Skeletal muscle tissue (tissue), 4 donors: Measurements from ENCODE around the gene VPS18. TPM values are rescaled to one million over a fixed set of nuclear protein-coding genes. Genes with fewer than 3 reads are reported as not detected.
A peak's percentile ranks its signal among the peaks of the same experiment; 100 is the strongest.

ENCODE experiments used
- H3K27ac ChIP-seq: one replicate; pipeline ENCODE4 v1.7.0; 2013; ENCODE audit warnings: mild to moderate bottlenecking, low read depth, low read length, inconsistent platforms
- H3K27me3 ChIP-seq, 3 donors: one replicate each; pipeline ENCODE4 v1.7.0; 2013; ENCODE audit warnings: low read length in 3 of 3; ENCODE audit not compliant: control insufficient read depth in 3 of 3, insufficient read depth in 3 of 3
- H3K36me3 ChIP-seq, 3 donors: one replicate each; pipeline ENCODE4 v1.7.0; 2013; ENCODE audit warnings: low read length in 3 of 3; ENCODE audit not compliant: control insufficient read depth in 3 of 3, insufficient read depth in 3 of 3
- H3K4me1 ChIP-seq, 3 donors: one replicate each; pipeline ENCODE4 v1.7.0; 2013; ENCODE audit warnings: low read length in 3 of 3, mild to moderate bottlenecking in 3 of 3; ENCODE audit not compliant: control insufficient read depth in 3 of 3, insufficient read depth in 3 of 3
- H3K4me3 ChIP-seq, 3 donors: one replicate each; pipeline ENCODE4 v1.7.0; 2013; ENCODE audit warnings: low read length in 3 of 3
- H3K9ac ChIP-seq, 3 donors: one replicate each; pipeline ENCODE4 v1.7.0; 2013; ENCODE audit warnings: low read length in 3 of 3, mild to moderate bottlenecking in 3 of 3, moderate library complexity in 2 of 3, low read depth in 1 of 3
- H3K9me3 ChIP-seq, 3 donors: one replicate each; pipeline ENCODE4 v1.7.0; 2013; ENCODE audit warnings: low read length in 3 of 3; ENCODE audit not compliant: control insufficient read depth in 3 of 3
- total RNA-seq: library from RNA; depleted of rRNA; stranded (reverse); fragments of >200 nt; gene quantifications from one replicate; pipeline ENCODE4 v1.2.3, GENCODE V29; 2014
- donor health status: Osteomylitis.

VPS18 gene, protein sequence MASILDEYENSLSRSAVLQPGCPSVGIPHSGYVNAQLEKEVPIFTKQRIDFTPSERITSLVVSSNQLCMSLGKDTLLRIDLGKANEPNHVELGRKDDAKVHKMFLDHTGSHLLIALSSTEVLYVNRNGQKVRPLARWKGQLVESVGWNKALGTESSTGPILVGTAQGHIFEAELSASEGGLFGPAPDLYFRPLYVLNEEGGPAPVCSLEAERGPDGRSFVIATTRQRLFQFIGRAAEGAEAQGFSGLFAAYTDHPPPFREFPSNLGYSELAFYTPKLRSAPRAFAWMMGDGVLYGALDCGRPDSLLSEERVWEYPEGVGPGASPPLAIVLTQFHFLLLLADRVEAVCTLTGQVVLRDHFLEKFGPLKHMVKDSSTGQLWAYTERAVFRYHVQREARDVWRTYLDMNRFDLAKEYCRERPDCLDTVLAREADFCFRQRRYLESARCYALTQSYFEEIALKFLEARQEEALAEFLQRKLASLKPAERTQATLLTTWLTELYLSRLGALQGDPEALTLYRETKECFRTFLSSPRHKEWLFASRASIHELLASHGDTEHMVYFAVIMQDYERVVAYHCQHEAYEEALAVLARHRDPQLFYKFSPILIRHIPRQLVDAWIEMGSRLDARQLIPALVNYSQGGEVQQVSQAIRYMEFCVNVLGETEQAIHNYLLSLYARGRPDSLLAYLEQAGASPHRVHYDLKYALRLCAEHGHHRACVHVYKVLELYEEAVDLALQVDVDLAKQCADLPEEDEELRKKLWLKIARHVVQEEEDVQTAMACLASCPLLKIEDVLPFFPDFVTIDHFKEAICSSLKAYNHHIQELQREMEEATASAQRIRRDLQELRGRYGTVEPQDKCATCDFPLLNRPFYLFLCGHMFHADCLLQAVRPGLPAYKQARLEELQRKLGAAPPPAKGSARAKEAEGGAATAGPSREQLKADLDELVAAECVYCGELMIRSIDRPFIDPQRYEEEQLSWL
- total RNA-seq = 20.9 TPM

DNA sequence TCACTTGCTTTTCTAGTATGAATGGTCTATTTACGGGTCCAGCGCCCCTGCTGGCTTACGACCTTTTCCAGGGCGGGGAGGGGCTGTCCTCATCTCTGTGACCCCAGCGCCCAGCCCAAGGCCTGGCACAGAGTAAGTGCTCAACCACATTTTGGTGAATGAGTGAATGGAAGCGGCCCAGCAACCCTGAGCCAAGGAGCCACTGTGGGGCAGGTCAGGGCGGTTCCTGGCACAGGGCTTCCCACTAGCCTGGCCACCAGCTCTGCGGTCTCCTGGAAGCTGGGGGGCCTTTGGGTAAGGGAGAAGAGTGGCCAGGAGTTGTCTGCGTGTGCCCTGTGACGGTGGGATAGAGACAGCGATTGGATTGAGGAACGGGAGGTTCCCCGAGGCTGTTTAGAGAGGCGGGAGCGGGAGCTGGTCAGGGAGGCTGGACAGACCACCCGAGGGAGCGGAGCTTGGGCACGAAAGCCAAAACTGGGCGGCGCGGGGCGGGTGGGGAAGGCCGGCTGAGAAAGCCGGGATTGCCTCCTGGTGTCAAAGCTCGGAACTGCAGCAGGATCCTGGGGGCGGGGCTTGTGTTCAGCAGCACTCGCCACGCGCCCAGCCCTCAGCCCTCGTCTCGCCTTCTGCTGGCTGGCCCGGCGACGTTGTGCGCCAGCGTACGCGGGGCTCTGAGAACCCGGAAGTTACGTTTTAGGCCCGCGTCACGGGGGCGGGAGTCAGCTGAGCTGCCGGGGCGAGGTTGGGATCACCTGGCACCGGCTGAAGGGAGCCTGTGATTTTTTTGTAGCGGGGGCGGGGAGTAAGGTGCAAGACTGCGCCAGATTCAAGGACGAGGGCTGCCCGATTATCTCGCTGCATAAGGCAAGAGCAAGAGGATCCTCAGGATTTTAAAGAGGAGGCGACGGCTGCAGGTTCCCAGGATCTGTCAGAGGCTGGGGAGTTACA, at the start of gene VPS18:
VPS18 (plus strand) TSS at position 718 of the 948 bp plus-strand sequence. CDS start 319 bp downstream, outside the sequence.
- peak within 1 kb of the TSS; percentile 88 to 96 (median 94) for H3K4me3 ChIP-seq
- H3K4me1 ChIP-seq = peaks cover 15 to 25% (median 15%) of the 10 kb centered on the region in 3 donors
- peak within 1 kb of the TSS; percentile 97 for H3K27ac ChIP-seq
- H3K9me3 ChIP-seq = no peaks in the 10 kb centered on the region
- H3K27me3 ChIP-seq = no peaks in the 10 kb centered on the region
- H3K9ac ChIP-seq = peak within 1 kb of the TSS; percentile 90 to 95 (median 94)
- H3K36me3 ChIP-seq = peaks cover 12 to 14% (median 14%) of the 10 kb centered on the region in 3 donors

DNA sequence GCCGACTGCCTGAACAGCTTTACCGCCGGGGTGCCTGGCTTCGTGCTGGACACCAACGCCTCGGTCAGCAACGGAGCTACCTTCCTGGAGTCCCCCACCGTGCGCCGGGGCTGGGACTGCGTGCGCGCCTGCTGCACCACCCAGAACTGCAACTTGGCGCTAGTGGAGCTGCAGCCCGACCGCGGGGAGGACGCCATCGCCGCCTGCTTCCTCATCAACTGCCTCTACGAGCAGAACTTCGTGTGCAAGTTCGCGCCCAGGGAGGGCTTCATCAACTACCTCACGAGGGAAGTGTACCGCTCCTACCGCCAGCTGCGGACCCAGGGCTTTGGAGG, 49.6 kb upstream of the VPS18 start:
- H3K4me1 ChIP-seq = peaks cover 8 to 12% (median 10%) of the 10 kb centered on the region in 3 donors
- H3K9ac ChIP-seq = peak overlapping the region in 1 of 3 donors; percentile 40
- H3K27ac ChIP-seq = no peak overlapping the region
- H3K36me3 ChIP-seq = no peaks in the 10 kb centered on the region
- H3K9me3 ChIP-seq = no peaks in the 10 kb centered on the region
- peak overlapping the region; percentile 58 to 63 (median 59) for H3K4me3 ChIP-seq
- H3K27me3 ChIP-seq = peaks cover 30 to 37% (median 33%) of the 10 kb centered on the region in 3 donors

DNA sequence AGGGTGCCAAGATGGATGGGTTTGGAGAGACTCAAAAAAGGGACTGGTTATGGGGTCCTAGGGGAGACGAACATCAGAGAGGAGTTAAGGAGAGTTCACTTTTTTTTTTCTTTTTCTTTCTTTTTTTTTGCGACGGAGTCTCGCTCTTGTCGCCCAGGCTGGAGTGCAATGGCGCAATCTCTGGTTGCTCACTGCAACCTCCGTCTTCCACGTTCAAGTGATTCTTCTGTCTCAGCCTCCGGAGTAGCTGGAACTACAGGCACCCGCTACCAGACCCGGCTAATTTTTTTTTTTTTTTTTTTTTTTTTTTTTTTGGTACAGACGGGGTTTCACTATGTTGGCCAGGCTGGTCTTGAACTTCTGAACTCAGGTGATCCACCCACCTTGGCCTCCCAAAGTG, 49.2 kb upstream of the VPS18 start:
- Histone ChIP-seq H3K4me3 (peak overlapping the region in 2 of 3 donors; percentile 58 to 59), H3K36me3 (no peaks in the 10 kb centered on the region), H3K9ac (no peak overlapping the region), H3K27ac (no peak overlapping the region), H3K4me1 (peaks cover 8 to 12% (median 10%) of the 10 kb centered on the region in 3 donors), H3K9me3 (no peaks in the 10 kb centered on the region), H3K27me3 (peaks cover 30 to 37% (median 33%) of the 10 kb centered on the region in 3 donors)

DNA sequence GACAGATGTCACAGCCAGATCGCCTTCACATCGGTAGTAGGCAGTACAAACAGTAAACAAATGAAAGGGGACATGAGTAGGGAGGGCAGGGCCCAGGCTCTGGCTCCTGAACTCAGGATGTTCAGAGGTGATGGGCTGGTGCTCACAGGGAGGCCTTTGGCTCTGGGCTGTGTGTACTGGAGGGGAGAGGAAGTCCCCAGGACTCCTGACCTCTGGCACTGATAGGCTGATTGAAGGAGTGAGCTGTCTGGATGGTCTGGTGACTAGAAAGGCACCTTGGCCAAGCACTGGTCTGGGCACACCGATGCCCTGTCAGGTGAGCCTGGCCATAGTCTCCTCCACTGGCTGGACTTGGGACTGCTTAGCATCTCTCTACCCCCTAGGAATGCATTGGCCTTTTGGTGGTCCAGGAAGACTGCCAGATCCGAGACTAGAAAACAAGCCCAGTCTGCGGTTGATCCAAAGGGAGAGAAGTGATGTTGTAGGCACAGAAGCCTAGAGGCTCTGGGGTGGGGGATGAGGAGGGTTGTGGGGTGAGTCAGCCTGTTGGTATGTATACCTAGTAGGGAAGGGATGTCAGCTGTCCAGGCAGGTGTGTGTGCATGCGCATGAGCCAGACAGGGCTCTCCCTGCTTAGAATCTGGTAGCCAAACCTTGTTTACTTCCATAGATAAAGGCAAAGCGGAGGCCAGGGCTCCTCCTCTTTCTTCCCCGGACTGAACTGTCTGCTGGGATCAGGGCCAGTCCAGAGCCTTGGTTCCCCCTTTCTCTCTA, 48.6 kb upstream of the VPS18 start:
- no peaks in the 10 kb centered on the region for H3K9me3 ChIP-seq
- no peak overlapping the region for H3K4me3 ChIP-seq
- peaks cover 8 to 12% (median 10%) of the 10 kb centered on the region in 3 donors for H3K4me1 ChIP-seq
- H3K9ac ChIP-seq = no peak overlapping the region
- peaks cover 30 to 37% (median 33%) of the 10 kb centered on the region in 3 donors for H3K27me3 ChIP-seq
- no peaks in the 10 kb centered on the region for H3K36me3 ChIP-seq
- no peak overlapping the region for H3K27ac ChIP-seq

DNA sequence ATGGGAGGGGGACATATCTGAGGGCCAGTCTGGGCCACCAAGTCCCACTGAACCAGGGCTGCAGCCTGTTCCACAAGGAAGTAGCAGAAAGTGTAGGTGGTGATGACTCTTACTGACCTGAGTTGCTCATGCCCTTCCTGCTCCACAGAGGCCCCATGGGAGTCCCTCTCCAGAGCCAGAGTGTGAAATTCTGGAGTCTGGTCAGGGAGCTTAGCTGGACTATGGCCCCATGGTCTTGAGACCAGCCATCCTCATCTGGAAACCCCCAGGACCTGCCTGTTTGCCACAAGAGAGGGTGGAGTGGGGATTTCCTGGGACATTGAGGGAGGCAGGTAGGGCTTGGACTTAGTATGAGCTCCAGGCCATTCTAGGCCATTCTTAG, 47.4 kb upstream of the VPS18 start:
- H3K27ac ChIP-seq = no peak overlapping the region
- no peak overlapping the region for H3K9ac ChIP-seq
- peaks cover 30 to 37% (median 33%) of the 10 kb centered on the region in 3 donors for H3K27me3 ChIP-seq
- no peaks in the 10 kb centered on the region for H3K9me3 ChIP-seq
- H3K36me3 ChIP-seq = no peaks in the 10 kb centered on the region
- no peak overlapping the region for H3K4me3 ChIP-seq
- peaks cover 8 to 12% (median 10%) of the 10 kb centered on the region in 3 donors for H3K4me1 ChIP-seq

DNA sequence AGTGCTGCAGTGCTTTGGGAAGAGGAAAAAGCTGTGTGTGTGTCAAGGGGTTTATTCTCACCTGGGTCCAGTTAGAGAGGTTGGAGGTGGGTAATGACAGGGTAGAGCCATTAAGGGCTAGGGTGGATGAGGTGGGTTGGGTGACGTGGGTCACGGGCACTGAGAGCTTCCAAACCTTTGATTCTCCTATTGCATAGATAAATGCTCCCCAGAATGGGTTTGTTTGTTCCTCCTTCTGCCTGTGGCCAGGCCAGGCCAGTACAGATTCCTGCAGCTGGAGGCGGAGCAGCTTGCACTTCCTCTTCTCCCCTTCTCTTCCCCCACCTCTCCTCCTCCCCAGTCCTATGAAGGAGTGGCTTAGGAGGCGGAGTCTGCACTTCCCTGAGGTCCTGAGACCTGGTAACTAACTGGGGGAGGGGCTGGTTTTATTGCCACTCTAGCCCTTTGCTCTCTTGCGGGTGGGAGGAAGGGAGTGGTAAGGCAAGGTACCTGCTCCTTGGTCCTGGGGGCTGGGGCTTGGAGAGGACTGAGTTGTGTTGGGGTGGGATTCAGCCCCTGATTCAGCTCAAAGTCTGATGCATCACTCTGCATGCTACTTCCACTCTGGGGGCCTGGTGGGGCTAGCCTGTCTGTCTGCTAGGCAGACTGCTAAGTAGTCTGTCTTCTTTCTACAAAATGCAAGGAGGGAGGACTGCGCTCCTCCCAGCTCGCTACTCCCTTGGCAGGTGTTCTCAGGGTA, 46.9 kb upstream of the VPS18 start:
- no peak overlapping the region for H3K9ac ChIP-seq

DNA sequence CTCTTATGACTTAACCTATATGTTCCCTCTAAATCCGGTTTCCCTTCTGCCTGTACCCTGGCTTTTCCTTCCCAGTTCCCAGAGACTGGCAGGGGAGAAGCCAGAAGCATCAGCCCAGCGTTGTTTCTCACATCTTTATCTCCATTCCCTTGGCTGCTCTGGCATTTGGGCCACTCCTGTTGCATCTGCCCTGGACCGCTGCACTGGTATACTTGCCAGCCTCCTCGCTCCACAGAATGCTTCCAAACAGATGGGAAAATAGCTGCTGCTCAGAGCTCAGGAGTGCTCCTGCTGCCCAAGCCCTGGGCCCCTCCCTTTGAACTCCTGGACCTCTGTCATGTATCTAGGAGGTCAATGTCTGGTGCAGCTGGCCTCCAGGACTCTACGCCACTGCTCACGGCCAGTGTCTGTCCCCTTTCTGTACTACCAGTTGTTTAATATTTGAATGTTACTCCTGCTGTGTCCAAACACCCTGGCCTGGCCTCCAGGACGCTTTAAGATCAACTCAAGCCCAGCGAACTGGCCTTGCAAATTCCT, 43.6 kb upstream of the VPS18 start:
- Histone ChIP-seq H3K27me3 (peaks cover 6 to 17% (median 10%) of the 10 kb centered on the region in 3 donors), H3K4me3 (no peak overlapping the region), H3K9ac (no peak overlapping the region), H3K4me1 (peaks cover 0 to 2% (median 0%) of the 10 kb centered on the region in 3 donors), H3K9me3 (no peaks in the 10 kb centered on the region), H3K36me3 (no peaks in the 10 kb centered on the region), H3K27ac (no peak overlapping the region)

More for the DNA sequence above, 46.9 kb upstream of the VPS18 start:
- Histone ChIP-seq H3K27ac (no peak overlapping the region), H3K36me3 (no peaks in the 10 kb centered on the region), H3K9me3 (no peaks in the 10 kb centered on the region), H3K27me3 (peaks cover 30 to 37% (median 33%) of the 10 kb centered on the region in 3 donors), H3K4me1 (peaks cover 8 to 12% (median 10%) of the 10 kb centered on the region in 3 donors), H3K4me3 (no peak overlapping the region)

DNA sequence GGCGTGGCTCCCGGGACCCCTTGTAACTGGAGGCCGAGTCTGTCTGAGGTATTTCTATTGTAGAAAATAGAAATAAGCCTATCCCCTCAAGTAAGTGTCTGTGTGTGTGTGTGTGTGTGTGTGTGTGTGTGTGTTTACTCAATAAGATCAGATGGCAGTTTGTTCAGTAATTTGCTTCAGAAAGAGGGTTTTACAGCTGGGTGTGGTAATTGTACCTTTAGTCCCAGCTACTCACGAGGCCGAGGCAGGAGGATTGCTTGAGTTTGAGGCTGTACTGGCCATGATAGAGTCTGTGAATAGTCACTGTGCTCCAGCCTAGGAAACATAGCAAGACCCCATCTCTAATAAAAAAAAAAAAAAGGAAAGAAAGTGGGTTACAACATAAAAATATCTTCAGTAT, 41.7 kb upstream of the VPS18 start:
- peaks cover 0 to 1% (median 0%) of the 10 kb centered on the region in 3 donors for H3K4me1 ChIP-seq
- no peaks in the 10 kb centered on the region for H3K36me3 ChIP-seq
- H3K27ac ChIP-seq = no peak overlapping the region
- H3K4me3 ChIP-seq = no peak overlapping the region
- no peak overlapping the region for H3K9ac ChIP-seq
- H3K9me3 ChIP-seq = no peaks in the 10 kb centered on the region
- peaks cover 0 to 6% (median 3%) of the 10 kb centered on the region in 3 donors for H3K27me3 ChIP-seq
